ENCODE data around the gene TEAD4.
"Not testable (repeated sequence)": the region's sequence is repeated elsewhere in the genome, so short reads cannot be mapped to it uniquely, and the experiment has no call there.

TEAD4 gene

GRCh38 chr12:3061059-3061458, 101.9 kb downstream of the TEAD4 start:
- TF ChIP-seq CTCF (conservative IDR thresholded peaks at IDR 0.05; ENCODE audit: low read depth, low read length) = no peak
- H3K4me3 ChIP-seq (ENCODE audit: low read length) = no peak overlapping the region
- DNase-seq (ENCODE audit: low read depth) = peak; percentile 51

GRCh38 chr12:3061501-3062215, 102.5 kb downstream of the TEAD4 start:
- no peak for TF ChIP-seq CTCF (conservative IDR thresholded peaks at IDR 0.05; ENCODE audit: low read depth, low read length)
- H3K4me3 ChIP-seq (ENCODE audit: low read length) = no peak overlapping the region
- no peak for DNase-seq (ENCODE audit: low read depth)

GRCh38 chr12:3065300-3065699, 106.1 kb downstream of the TEAD4 start:
- DNase-seq (ENCODE audit: low read depth) = no peak
- TF ChIP-seq CTCF (conservative IDR thresholded peaks at IDR 0.05; ENCODE audit: low read depth, low read length) = no peak
- H3K4me3 ChIP-seq (ENCODE audit: low read length) = no peak overlapping the region

GRCh38 chr12:3065846-3066245, 106.6 kb downstream of the TEAD4 start:
- not testable (repeated sequence) for DNase-seq (ENCODE audit: low read depth); H3K4me3 ChIP-seq (ENCODE audit: low read length)

GRCh38 chr12:3069714-3070113, 110.5 kb downstream of the TEAD4 start:
- H3K4me3 ChIP-seq (ENCODE audit: low read length) = no peak overlapping the region
- no peak for DNase-seq (ENCODE audit: low read depth)
- no peak for TF ChIP-seq CTCF (conservative IDR thresholded peaks at IDR 0.05; ENCODE audit: low read depth, low read length)

GRCh38 chr12:3071107-3071506, 111.9 kb downstream of the TEAD4 start:
- H3K4me3 ChIP-seq (ENCODE audit: low read length) = no peak overlapping the region
- no peak for DNase-seq (ENCODE audit: low read depth)
- no peak for TF ChIP-seq CTCF (conservative IDR thresholded peaks at IDR 0.05; ENCODE audit: low read depth, low read length)

- TF ChIP-seq CTCF (conservative IDR thresholded peaks at IDR 0.05; ENCODE audit: low read depth, low read length) = no peak
- H3K4me3 ChIP-seq (ENCODE audit: low read length) = no peak overlapping the region
- no peak for DNase-seq (ENCODE audit: low read depth)
These were observed 112.5 kb downstream of the TEAD4 start for GRCh38 chr12:3071710-3072109.
